ENCODE results near the gene ST14. TPM values are rescaled to one million over a fixed set of nuclear protein-coding genes. Genes with fewer than 3 reads are reported as not detected.

Gene ST14
- polyA plus RNA-seq, 1 of the 3 experiments (the other 2 are of a cell fraction) = not detected

DNA sequence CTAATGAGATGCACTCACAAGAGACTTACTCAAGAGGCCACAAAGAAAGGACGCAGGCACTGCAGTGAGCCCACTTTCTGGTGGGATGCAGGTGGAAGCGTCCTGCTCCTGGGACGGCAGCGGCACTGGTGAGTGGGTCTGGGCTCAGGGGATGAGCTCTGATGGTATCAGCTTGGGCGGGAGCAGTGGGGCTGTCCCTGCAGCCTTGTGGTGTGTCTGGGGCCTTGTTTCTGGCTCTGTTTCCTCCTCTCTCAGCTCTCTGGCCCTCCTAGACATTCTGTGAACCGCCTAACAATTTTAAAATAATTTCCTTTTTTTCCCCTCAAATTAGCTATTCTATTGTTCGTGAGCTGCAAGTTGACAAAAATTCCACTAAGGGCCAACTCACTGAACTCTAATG lies 8.8 kb upstream of the ST14 start:
- no peak overlapping the region for H3K4me2 ChIP-seq
- CTCF ChIA-PET = interaction anchor here (1.0 to 1.6 kb wide), 4 partner anchors 15 to 224 kb away, joined by 3 to 4 read pairs (median 3); no protein-coding TSS in a partner anchor

More for the DNA sequence above, 8.8 kb upstream of the ST14 start:
- DNase-seq = no peak
- peaks cover 6% of the 10 kb centered on the region for H3F3A ChIP-seq (replicated peaks; ENCODE audit: insufficient read depth)
- H3K9me3 ChIP-seq = no peaks in the 10 kb centered on the region
- H3K27ac ChIP-seq (ENCODE audit: low read depth in 2 of 2, low read length in 1 of 2) = no peak overlapping the region
- H3K36me3 ChIP-seq (replicated peaks in 1 of 2; ENCODE audit: control insufficient read depth in 1 of 2, insufficient read depth in 2 of 2, low read length in 1 of 2) = peaks cover 2 to 17% of the 10 kb centered on the region in 2 experiments
- no peaks in the 10 kb centered on the region for H3K27me3 ChIP-seq (ENCODE audit: insufficient read depth)
- TF ChIP-seq, protein P1, sequence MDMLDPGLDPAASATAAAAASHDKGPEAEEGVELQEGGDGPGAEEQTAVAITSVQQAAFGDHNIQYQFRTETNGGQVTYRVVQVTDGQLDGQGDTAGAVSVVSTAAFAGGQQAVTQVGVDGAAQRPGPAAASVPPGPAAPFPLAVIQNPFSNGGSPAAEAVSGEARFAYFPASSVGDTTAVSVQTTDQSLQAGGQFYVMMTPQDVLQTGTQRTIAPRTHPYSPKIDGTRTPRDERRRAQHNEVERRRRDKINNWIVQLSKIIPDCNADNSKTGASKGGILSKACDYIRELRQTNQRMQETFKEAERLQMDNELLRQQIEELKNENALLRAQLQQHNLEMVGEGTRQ (IDR thresholded peaks at IDR 0.05; ENCODE audit: borderline replicate concordance, low read depth, low read length) = no peak
- TF ChIP-seq GABPA (IDR thresholded peaks at IDR 0.05; ENCODE audit: low read depth) = no peak
- TF ChIP-seq, protein P2, sequence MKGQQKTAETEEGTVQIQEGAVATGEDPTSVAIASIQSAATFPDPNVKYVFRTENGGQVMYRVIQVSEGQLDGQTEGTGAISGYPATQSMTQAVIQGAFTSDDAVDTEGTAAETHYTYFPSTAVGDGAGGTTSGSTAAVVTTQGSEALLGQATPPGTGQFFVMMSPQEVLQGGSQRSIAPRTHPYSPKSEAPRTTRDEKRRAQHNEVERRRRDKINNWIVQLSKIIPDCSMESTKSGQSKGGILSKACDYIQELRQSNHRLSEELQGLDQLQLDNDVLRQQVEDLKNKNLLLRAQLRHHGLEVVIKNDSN (IDR thresholded peaks at IDR 0.05; ENCODE audit: borderline replicate concordance, low read depth) = no peak
- TF ChIP-seq, protein P3, sequence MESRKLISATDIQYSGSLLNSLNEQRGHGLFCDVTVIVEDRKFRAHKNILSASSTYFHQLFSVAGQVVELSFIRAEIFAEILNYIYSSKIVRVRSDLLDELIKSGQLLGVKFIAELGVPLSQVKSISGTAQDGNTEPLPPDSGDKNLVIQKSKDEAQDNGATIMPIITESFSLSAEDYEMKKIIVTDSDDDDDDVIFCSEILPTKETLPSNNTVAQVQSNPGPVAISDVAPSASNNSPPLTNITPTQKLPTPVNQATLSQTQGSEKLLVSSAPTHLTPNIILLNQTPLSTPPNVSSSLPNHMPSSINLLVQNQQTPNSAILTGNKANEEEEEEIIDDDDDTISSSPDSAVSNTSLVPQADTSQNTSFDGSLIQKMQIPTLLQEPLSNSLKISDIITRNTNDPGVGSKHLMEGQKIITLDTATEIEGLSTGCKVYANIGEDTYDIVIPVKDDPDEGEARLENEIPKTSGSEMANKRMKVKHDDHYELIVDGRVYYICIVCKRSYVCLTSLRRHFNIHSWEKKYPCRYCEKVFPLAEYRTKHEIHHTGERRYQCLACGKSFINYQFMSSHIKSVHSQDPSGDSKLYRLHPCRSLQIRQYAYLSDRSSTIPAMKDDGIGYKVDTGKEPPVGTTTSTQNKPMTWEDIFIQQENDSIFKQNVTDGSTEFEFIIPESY (IDR thresholded peaks at IDR 0.05; ENCODE audit: borderline replicate concordance, low read depth) = no peak
- no peak for TF ChIP-seq MXI1 (IDR thresholded peaks at IDR 0.05; ENCODE audit: low read depth, low read length)
- no peak for TF ChIP-seq SIN3A (IDR thresholded peaks at IDR 0.05; ENCODE audit: borderline replicate concordance, low read depth, low read length)
- TF ChIP-seq, protein P4, sequence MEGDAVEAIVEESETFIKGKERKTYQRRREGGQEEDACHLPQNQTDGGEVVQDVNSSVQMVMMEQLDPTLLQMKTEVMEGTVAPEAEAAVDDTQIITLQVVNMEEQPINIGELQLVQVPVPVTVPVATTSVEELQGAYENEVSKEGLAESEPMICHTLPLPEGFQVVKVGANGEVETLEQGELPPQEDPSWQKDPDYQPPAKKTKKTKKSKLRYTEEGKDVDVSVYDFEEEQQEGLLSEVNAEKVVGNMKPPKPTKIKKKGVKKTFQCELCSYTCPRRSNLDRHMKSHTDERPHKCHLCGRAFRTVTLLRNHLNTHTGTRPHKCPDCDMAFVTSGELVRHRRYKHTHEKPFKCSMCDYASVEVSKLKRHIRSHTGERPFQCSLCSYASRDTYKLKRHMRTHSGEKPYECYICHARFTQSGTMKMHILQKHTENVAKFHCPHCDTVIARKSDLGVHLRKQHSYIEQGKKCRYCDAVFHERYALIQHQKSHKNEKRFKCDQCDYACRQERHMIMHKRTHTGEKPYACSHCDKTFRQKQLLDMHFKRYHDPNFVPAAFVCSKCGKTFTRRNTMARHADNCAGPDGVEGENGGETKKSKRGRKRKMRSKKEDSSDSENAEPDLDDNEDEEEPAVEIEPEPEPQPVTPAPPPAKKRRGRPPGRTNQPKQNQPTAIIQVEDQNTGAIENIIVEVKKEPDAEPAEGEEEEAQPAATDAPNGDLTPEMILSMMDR (IDR thresholded peaks at IDR 0.05) = no peak
- no peak for TF ChIP-seq JUND (IDR thresholded peaks at IDR 0.05)
- no peak for TF ChIP-seq FOXM1 (IDR thresholded peaks at IDR 0.05; ENCODE audit: low read depth)
- no peak for TF ChIP-seq MEF2A (IDR thresholded peaks at IDR 0.05; ENCODE audit: borderline replicate concordance, low read depth)
- TF ChIP-seq ELF1 (IDR thresholded peaks at IDR 0.05) = no peak
- no peak for TF ChIP-seq TEAD4 (IDR thresholded peaks at IDR 0.05; ENCODE audit: borderline replicate concordance, insufficient read depth)
- no peak for TF ChIP-seq SMC3 (IDR thresholded peaks at IDR 0.05; ENCODE audit: low read depth, low read length)
- no peak for TF ChIP-seq RFX5 (IDR thresholded peaks at IDR 0.05; ENCODE audit: low read length)
- no peak for TF ChIP-seq POLR2AphosphoS5 (IDR thresholded peaks at IDR 0.05; ENCODE audit: low read depth, low read length)
- TF ChIP-seq TAF1 (IDR thresholded peaks at IDR 0.05; ENCODE audit: borderline replicate concordance, low read depth, low read length) = no peak
- no peak for TF ChIP-seq EP300 (IDR thresholded peaks at IDR 0.05; ENCODE audit: borderline replicate concordance in 1 of 2, low read depth in 1 of 2, low read length in 1 of 2)
- TF ChIP-seq RXRA (IDR thresholded peaks at IDR 0.05; ENCODE audit: borderline replicate concordance, low read depth) = no peak
- TF ChIP-seq EZH2phosphoT487 (IDR thresholded peaks at IDR 0.05; ENCODE audit: borderline replicate concordance, low read depth) = no peak
- no peaks in the 10 kb centered on the region for H3K9me2 ChIP-seq
- POLR2A ChIA-PET = no interaction called here
- H3K4me3 ChIP-seq (ENCODE audit: low read depth in 2 of 2, low read length in 1 of 2) = no peak overlapping the region
- H3K79me2 ChIP-seq (ENCODE audit: insufficient read depth) = no peaks in the 10 kb centered on the region
- no peak overlapping the region for H2AFZ ChIP-seq (ENCODE audit: low read depth)
- H4K20me1 ChIP-seq (ENCODE audit: insufficient read depth) = no peaks in the 10 kb centered on the region
- WGBS (ENCODE audit: low lambda C conversion rate) = 98% methylated on average over 4 of the region's 7 CpGs
- H3K9ac ChIP-seq = no peak overlapping the region
- no peaks in the 10 kb centered on the region for H3K4me1 ChIP-seq (ENCODE audit: control insufficient read depth in 1 of 2, insufficient read depth in 2 of 2, low read depth in 1 of 2, low read length in 1 of 2)

Data from SK-N-SH (cell line).